Panc1 (cell line): ENCODE data around the gene LMNTD2.

Source experiments
- CTCF ChIP-seq: fragments of 450-650 bp; IDR thresholded peaks from 2 replicates; pipeline ENCODE4 v1.5.1; 2017; ENCODE audit warnings: mild to moderate bottlenecking
- POLR2AphosphoS5 ChIP-seq: IDR thresholded peaks from 2 replicates; pipeline ENCODE4 v1.6.1; 2012; ENCODE audit warnings: mild to moderate bottlenecking, low read depth, low read length, moderate library complexity
- REST ChIP-seq, 2 experiments: IDR thresholded peaks; 2 replicates each; pipeline ENCODE4 v1.6.1; 2011 to 2012; ENCODE audit warnings: low read depth in 2 of 2, control low read depth in 1 of 2, low read length in 1 of 2, mild to moderate bottlenecking in 1 of 2, moderate library complexity in 1 of 2; ENCODE audit not compliant: insufficient read depth in 1 of 2
- SIN3A ChIP-seq: IDR thresholded peaks from 2 replicates; pipeline ENCODE4 v1.6.1; 2012; ENCODE audit warnings: low read depth, mild to moderate bottlenecking, low read length, moderate library complexity, borderline replicate concordance; ENCODE audit not compliant: insufficient read depth
- TCF7L2 ChIP-seq: IDR thresholded peaks from 2 replicates; pipeline ENCODE4 v1.6.1; 2011; ENCODE audit warnings: mild to moderate bottlenecking, low read depth, low read length, inconsistent platforms

- TF ChIP-seq CTCF (no peak), REST (IDR thresholded peaks at IDR 0.05; ENCODE audit: insufficient read depth in 1 of 2, low read depth in 2 of 2, low read length in 1 of 2) (no peak), SIN3A (no peak), POLR2AphosphoS5 (no peak), TCF7L2 (no peak)
Observed at GRCh38 chr11:590997-591396, 30.5 kb upstream of the LMNTD2 start.
